ENCODE results near the gene ACOT11.

- TF ChIP-seq CTCF (conservative IDR thresholded peaks at IDR 0.05; ENCODE audit: low read depth, low read length) = no peak
- no peak for TF ChIP-seq POLR2A (IDR thresholded peaks at IDR 0.05; ENCODE audit: low read depth, low read length)
- no peak for TF ChIP-seq MXI1 (IDR thresholded peaks at IDR 0.05; ENCODE audit: borderline replicate concordance, low read depth, low read length)
- no peak for TF ChIP-seq USF2 (IDR thresholded peaks at IDR 0.05; ENCODE audit: low read depth, low read length)
- TF ChIP-seq RAD21 (IDR thresholded peaks at IDR 0.05; ENCODE audit: low read length) = no peak
- no peak for TF ChIP-seq CHD1 (IDR thresholded peaks at IDR 0.05; ENCODE audit: low read depth, low read length)
- TF ChIP-seq MAZ (IDR thresholded peaks at IDR 0.05; ENCODE audit: borderline replicate concordance, low read depth, low read length) = no peak
- TF ChIP-seq MAFK (IDR thresholded peaks at IDR 0.05; ENCODE audit: low read depth, low read length) = no peak
- TF ChIP-seq SMC3 (IDR thresholded peaks at IDR 0.05; ENCODE audit: low read depth, low read length) = no peak
- TF ChIP-seq FOS (IDR thresholded peaks at IDR 0.05; ENCODE audit: low read depth, low read length) = no peak
- TF ChIP-seq RFX5 (IDR thresholded peaks at IDR 0.05; ENCODE audit: low read depth, low read length) = no peak
- no peak for TF ChIP-seq CEBPB (IDR thresholded peaks at IDR 0.05; ENCODE audit: low read depth, low read length)
Observed at GRCh38 chr1:54645806-54646676, 98.0 kb downstream of the ACOT11 start.
